Ascending aorta (tissue), 2 donors: ENCODE measurements around the gene RP9. TPM values are rescaled to one million over a fixed set of nuclear protein-coding genes. Genes with fewer than 3 reads are reported as not detected.

Experiments
- DNase-seq, 2 donors: peaks; one replicate each; pipeline ENCODE4 v3.0.0-alpha.2; 2019; ENCODE audit warnings: low spot score in 2 of 2
- H3K27ac ChIP-seq, 2 donors: fragments of 200-600 bp; sonication (generic); one replicate each; pipeline ENCODE4 v1.5.1; 2016 to 2017; ENCODE audit warnings: mild to moderate bottlenecking in 1 of 2
- H3K27me3 ChIP-seq: fragments of 200-600 bp; sonication (generic); one replicate; pipeline ENCODE4 v1.5.1; 2017
- H3K36me3 ChIP-seq, 2 donors: fragments of 200-600 bp; sonication (generic); one replicate each; pipeline ENCODE4 v1.5.1; 2016
- H3K4me1 ChIP-seq, 2 donors: fragments of 200-600 bp; sonication (generic); one replicate each; pipeline ENCODE4 v1.5.1; 2016 to 2017; ENCODE audit warnings: mild to moderate bottlenecking in 1 of 2
- H3K4me3 ChIP-seq, 2 donors: fragments of 200-600 bp; sonication (generic); one replicate each; pipeline ENCODE4 v1.5.1; 2016 to 2017; ENCODE audit warnings: mild to moderate bottlenecking in 1 of 2
- H3K9me3 ChIP-seq, 2 donors: fragments of 200-600 bp; sonication (generic); one replicate each; pipeline ENCODE4 v1.5.1; 2016
- CTCF ChIP-seq, 3 experiments: fragments of 200-600 bp in 2 of 3; fragments of 450-650 bp in 1 of 3; sonication (generic) in 2 of 3; IDR thresholded peaks; one replicate each; pipeline ENCODE4 v1.5.1; 2016 to 2019; ENCODE audit warnings: antibody characterized with exemption in 3 of 3, mild to moderate bottlenecking in 1 of 3, moderate library complexity in 1 of 3
- intact Hi-C: fragments of 100-400 bp; cut with DNase I; formaldehyde crosslinking; loops from one replicate; pipeline ENCODE4 v1.15.1; 2023
- total RNA-seq: library from RNA; depleted of rRNA; stranded (reverse); fragments of >200 nt; gene quantifications from one replicate; pipeline ENCODE4 v1.1.0, GENCODE V29; 2016

RP9 gene
- total RNA-seq, 1 donor from 2014 or later: 2.8 TPM

- TF ChIP-seq CTCF (IDR thresholded peaks at IDR 0.05): no peak
- H3K4me1 ChIP-seq: peaks cover 0 to 2% of the 10 kb centered on the region in 2 donors
- no peaks in the 10 kb centered on the region for H3K9me3 ChIP-seq
- H3K4me3 ChIP-seq: no peak overlapping the region
- H3K27me3 ChIP-seq: no peaks in the 10 kb centered on the region
- H3K27ac ChIP-seq: no peak overlapping the region
- H3K36me3 ChIP-seq: no peaks in the 10 kb centered on the region
- no peak for DNase-seq
- intact Hi-C loops: no loop called here
These were observed 54.8 kb downstream of the RP9 start for GRCh38 chr7:33054261-33054964.

DNA sequence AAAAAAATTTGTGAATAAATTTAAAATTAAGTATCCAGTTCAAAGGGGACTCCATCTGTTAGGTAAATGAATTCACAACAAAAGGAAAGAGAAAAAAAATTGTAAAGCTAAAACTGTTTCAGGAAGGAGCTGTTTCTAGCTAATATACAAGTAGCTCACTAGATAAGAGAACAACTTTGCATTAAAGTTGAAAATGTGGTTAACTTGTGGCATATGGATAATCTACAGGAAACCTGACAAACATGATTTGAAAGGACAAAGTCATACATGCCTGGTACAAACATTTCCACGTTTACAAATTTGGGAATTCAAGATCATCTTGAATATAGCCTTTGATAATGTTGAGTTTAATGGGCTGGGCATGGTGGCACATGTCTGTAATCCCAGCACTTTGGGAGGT is 55.5 kb downstream of the RP9 start:
- Histone ChIP-seq H3K4me3 (no peak overlapping the region), H3K27ac (no peak overlapping the region), H3K36me3 (no peaks in the 10 kb centered on the region), H3K9me3 (no peaks in the 10 kb centered on the region), H3K27me3 (no peaks in the 10 kb centered on the region), H3K4me1 (no peaks in the 10 kb centered on the region)
- DNase-seq: no peak
- intact Hi-C loops: no loop called here
- TF ChIP-seq CTCF (IDR thresholded peaks at IDR 0.05): no peak

- no peaks in the 10 kb centered on the region for H3K27me3 ChIP-seq
- H3K36me3 ChIP-seq: no peaks in the 10 kb centered on the region
- intact Hi-C loops: no loop called here
- no peaks in the 10 kb centered on the region for H3K9me3 ChIP-seq
- no peaks in the 10 kb centered on the region for H3K4me1 ChIP-seq
- no peak overlapping the region for H3K27ac ChIP-seq
- no peak for DNase-seq
- H3K4me3 ChIP-seq: peak overlapping the region; percentile 20 to 30
- peak in 2 of 3 experiments; percentile 36 to 55 for TF ChIP-seq CTCF (IDR thresholded peaks at IDR 0.05)
These were observed 58.5 kb downstream of the RP9 start for GRCh38 chr7:33050535-33051318.

DNA sequence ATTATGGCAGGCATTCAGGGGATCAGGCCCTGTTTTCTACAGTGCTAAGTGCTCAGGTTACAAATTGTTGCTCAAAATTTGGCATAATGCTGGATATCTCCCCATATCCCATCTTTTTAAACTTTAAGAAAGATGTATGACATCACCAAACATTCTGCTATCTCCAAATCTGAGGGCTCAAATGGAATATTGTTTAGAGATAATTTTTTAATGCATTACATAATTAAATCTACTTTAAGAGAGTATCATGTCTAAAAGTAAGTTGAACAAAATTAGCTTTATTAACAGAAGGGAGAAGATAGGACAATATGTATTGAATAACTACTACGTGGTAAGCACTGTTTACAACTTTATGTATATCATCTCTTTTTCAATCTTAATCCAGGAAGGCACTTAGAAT is 60.5 kb downstream of the RP9 start:
- no peak overlapping the region for H3K27ac ChIP-seq
- no peaks in the 10 kb centered on the region for H3K36me3 ChIP-seq
- H3K4me3 ChIP-seq: no peak overlapping the region
- no peaks in the 10 kb centered on the region for H3K4me1 ChIP-seq
- intact Hi-C loops: no loop called here
- DNase-seq: no peak
- H3K9me3 ChIP-seq: no peaks in the 10 kb centered on the region
- TF ChIP-seq CTCF (IDR thresholded peaks at IDR 0.05): no peak
- no peaks in the 10 kb centered on the region for H3K27me3 ChIP-seq

DNA sequence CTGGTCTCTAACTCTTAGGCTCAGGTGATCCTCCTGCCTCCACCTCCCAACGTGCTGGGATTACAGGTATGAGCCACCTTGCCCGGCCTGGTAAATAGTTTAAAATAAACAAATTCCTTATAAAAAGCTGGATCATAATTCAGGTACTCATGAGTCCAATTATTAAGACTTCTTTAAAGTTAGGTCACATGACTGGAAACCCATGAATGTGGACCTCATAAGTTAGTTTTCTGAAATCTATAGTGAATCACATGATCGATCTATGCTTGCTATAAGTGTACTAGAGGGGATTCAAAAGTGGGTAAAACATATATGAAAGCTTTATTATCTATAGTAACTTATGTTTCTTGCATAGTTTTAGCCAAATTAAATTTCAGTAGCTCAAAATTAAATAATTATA is 60.9 kb downstream of the RP9 start:
- Histone ChIP-seq H3K27me3 (no peaks in the 10 kb centered on the region), H3K4me1 (no peaks in the 10 kb centered on the region), H3K27ac (no peak overlapping the region), H3K9me3 (no peaks in the 10 kb centered on the region), H3K36me3 (no peaks in the 10 kb centered on the region), H3K4me3 (no peak overlapping the region)
- no peak for DNase-seq
- TF ChIP-seq CTCF (IDR thresholded peaks at IDR 0.05): no peak
- intact Hi-C loops: no loop called here
